GM12874 (cell line): ENCODE measurements around the gene ABCC3.

ENCODE experiments used
- TF ChIP-seq, protein P1 (sequence below): IDR thresholded peaks from 2 replicates; pipeline ENCODE4 v1.5.1; 2011; ENCODE audit warnings: low read depth, mild to moderate bottlenecking, control low read depth, low read length, moderate library complexity; ENCODE audit not compliant: insufficient read depth

The ABCC3 gene

DNA sequence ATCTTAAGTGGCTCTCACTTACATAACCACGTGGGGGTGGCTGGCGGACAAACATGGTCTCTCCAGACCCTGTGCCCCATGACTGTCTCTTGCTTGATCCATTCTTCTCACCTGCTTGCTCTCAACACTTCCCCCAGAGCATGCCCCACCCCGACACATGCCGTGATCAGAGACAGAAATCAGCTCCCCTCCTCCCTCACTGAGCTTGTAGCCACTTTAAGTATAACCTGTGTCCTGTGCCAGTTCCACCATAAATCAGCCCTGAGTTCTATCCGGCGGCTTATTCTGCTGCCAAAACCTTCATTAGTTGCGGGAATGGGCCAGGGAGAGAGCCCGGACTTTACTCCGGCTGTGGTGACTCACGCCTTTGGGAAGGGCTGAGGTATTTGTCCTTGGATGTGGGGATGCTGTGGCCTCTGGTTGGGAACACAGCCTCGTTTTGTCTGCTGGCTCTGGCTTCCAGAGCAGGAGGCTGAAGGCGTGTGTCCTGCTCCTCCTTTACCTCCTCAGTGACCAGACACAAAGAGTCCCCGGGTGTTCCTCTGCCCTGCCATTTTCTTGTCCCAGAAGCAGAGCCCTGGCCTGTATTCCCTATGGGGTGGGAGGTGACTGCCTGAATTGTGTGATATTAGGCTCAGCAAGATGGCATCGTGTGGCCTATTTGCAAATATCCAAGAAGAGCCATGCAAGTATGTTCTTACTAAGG, 52.0 kb downstream of the ABCC3 start:
- TF ChIP-seq, protein P1, sequence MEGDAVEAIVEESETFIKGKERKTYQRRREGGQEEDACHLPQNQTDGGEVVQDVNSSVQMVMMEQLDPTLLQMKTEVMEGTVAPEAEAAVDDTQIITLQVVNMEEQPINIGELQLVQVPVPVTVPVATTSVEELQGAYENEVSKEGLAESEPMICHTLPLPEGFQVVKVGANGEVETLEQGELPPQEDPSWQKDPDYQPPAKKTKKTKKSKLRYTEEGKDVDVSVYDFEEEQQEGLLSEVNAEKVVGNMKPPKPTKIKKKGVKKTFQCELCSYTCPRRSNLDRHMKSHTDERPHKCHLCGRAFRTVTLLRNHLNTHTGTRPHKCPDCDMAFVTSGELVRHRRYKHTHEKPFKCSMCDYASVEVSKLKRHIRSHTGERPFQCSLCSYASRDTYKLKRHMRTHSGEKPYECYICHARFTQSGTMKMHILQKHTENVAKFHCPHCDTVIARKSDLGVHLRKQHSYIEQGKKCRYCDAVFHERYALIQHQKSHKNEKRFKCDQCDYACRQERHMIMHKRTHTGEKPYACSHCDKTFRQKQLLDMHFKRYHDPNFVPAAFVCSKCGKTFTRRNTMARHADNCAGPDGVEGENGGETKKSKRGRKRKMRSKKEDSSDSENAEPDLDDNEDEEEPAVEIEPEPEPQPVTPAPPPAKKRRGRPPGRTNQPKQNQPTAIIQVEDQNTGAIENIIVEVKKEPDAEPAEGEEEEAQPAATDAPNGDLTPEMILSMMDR = no peak

DNA sequence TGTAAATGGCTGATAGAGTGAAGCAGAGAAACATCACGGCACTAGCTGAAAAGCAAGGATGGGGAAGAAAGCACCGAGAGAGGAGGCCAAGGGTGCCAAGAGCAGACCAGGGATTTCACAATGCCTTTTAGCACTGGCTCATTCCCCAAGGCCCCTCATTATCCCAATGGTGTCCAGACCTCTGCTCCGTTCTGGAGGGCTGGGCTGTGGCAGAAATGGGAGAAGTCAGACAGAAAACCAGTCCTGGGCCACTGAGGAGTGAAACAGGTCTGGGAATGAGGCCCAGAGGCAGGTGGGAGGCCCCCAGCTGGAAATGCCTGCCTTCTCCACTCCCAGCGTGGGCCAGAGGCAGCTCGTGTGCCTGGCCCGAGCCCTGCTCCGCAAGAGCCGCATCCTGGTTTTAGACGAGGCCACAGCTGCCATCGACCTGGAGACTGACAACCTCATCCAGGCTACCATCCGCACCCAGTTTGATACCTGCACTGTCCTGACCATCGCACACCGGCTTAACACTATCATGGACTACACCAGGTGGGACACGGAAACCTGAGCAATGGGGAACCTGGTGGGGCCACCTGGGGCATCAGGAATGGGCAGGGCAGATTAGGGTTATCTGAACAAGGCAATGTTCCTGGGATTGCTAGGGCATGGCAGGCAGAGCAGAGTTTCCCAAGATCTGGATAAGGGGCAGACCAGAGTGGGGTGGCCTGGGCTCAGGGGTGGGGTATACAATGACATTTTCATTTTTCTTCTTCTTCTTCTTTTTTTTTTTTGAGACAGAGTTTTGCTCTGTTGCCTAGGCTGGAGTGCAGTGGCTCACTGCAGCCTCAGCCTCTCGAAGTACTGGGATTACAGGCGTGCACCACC, 52.8 kb downstream of the ABCC3 start:
- TF ChIP-seq, protein P1 = no peak

DNA sequence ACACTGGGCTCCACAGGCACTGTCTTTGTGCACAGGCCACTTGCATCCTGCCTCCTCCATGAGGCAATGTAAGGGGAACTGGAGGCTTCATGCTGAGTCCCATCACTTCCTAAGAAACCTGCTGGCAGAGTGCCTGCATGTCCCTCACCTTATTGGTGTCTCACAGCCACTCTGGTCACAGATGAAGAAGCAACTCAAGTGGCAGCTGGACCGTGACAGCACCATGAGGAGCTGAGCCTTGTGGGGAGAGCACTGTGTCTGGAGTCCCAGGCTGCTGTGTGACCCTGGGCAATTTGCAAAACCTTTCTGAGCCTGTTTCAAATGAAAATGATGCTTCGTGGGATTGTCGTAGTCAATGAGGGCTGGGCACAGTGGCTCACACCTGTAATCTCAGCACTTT, 53.6 kb downstream of the ABCC3 start:
- TF ChIP-seq, protein P1 = no peak

DNA sequence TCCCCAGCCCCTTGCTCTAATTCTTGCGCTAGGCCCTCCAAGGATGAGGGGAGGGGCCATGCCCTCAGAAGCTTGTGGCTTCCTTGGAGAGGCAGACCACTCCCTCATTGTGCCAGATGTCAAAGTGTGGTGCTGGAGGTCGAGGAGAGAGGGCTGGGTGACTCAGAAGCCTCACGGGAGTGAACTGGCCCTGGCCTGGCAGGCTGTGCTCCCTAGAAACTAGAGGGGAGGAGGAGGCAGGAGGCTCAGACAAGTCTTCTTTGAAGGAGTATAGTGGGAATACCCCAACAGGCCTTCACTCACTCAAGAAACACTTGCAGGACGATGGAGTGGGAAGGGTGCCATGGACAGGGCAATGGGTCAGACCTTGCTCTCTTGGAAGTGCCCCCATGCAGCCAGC, 54.6 kb downstream of the ABCC3 start:
- TF ChIP-seq, protein P1 = no peak

DNA sequence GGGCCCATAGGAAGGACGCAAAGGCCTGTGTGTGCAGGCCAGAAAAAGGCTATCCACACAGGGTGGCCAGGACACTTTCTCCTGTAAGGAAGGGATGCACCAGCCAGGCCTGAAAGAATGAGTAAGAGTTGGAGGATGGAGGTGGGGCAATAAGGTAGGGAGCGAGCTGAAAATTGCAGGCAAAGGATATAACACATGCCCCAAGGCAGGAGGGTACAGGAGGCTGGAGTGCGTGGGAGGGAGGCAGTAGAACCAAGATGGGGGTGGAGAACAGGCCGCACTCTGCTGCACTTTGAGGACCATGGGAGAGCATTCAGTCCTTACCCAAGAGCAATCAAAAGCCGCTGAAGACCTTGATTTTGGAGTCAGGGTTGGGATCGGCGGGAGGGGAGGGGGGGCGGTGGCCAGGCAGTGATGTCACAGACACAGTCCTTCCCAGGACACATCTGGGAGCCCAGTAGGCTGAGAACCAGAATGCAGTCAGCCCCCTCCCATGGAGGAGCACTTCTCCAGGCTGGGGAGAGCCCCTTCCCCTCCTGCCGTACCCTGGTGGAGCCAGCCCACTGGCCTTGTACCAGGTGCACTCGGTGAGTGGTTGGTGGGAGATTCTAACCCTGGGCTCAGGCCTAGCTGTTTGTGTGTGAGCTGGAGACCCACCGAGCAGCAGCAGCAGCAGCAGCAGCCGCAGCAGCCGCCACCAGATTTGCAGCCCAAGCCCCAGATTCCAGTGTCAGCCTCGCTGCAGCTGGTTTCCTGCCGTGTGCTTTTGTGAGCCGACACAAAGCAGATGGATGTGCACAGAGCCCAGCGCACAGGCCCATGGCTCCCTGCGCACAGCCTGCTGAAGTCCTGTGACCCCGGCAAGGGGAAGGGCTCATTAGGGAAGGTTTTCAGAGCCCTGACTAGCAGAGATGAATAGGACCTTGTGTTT, 55.5 kb downstream of the ABCC3 start:
- TF ChIP-seq, protein P1 = no peak

DNA sequence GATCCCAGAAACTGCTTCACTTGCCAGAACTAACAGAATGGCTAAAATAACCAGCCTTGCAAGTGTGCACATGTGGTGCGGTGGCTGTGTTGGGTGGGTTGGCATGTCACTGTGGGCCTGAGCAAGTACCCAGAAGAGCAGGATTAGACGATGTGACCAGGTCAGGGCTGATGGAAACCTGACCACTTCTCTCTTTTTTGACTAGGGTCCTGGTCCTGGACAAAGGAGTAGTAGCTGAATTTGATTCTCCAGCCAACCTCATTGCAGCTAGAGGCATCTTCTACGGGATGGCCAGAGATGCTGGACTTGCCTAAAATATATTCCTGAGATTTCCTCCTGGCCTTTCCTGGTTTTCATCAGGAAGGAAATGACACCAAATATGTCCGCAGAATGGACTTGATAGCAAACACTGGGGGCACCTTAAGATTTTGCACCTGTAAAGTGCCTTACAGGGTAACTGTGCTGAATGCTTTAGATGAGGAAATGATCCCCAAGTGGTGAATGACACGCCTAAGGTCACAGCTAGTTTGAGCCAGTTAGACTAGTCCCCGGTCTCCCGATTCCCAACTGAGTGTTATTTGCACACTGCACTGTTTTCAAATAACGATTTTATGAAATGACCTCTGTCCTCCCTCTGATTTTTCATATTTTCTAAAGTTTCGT, 56.3 kb downstream of the ABCC3 start:
- TF ChIP-seq, protein P1 = no peak
